ENCODE data around the gene VPS36.

DNA sequence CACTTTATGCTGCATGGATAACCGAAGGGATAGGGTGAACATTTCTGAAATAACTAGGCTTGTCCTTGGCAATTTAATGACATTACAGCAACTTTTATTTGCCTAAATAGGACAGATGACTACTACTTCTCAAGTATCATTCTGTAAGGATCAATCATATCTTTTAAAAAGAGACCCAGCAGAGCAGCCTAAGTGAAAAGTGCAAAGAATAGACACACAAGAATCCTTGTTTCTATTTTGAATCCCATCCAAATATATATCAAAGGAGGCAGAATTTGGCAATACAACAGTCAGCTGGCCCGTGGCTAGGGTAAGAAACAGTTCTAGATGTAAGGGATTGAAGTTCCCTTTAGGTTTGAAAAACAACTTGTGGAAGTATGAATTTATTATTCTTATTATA is 51.4 kb downstream of the VPS36 start:
- TF ChIP-seq, protein P1, sequence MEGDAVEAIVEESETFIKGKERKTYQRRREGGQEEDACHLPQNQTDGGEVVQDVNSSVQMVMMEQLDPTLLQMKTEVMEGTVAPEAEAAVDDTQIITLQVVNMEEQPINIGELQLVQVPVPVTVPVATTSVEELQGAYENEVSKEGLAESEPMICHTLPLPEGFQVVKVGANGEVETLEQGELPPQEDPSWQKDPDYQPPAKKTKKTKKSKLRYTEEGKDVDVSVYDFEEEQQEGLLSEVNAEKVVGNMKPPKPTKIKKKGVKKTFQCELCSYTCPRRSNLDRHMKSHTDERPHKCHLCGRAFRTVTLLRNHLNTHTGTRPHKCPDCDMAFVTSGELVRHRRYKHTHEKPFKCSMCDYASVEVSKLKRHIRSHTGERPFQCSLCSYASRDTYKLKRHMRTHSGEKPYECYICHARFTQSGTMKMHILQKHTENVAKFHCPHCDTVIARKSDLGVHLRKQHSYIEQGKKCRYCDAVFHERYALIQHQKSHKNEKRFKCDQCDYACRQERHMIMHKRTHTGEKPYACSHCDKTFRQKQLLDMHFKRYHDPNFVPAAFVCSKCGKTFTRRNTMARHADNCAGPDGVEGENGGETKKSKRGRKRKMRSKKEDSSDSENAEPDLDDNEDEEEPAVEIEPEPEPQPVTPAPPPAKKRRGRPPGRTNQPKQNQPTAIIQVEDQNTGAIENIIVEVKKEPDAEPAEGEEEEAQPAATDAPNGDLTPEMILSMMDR (optimal IDR thresholded peaks at IDR 0.05 in 1 of 3, IDR thresholded peaks at IDR 0.05 in 1 of 3, conservative IDR thresholded peaks at IDR 0.05 in 1 of 3; ENCODE audit: extremely low read depth in 1 of 3, insufficient read depth in 2 of 3, low read length in 3 of 3) = no peak
- TF ChIP-seq EZH2 (IDR thresholded peaks at IDR 0.05; ENCODE audit: low read length) = no peak
